NB4 (cell line): ENCODE data around the gene AFAP1.
A peak's percentile ranks its signal among the peaks of the same experiment; 100 is the strongest.

Experiments used
- DNase-seq: peaks from one replicate; pipeline ENCODE4 v3.0.0; 2010; ENCODE audit warnings: low read depth
- H3K4me3 ChIP-seq: one replicate; pipeline ENCODE4 v1.5.1; 2011; ENCODE audit warnings: mild to moderate bottlenecking, low read depth, low read length, moderate library complexity
- CTCF ChIP-seq: IDR thresholded peaks from one replicate; pipeline ENCODE4 v1.5.1; 2012; ENCODE audit warnings: low read depth, low read length
- MAX ChIP-seq: IDR thresholded peaks from 2 replicates; pipeline ENCODE4 v1.6.1; 2011; ENCODE audit warnings: low read depth, low read length
- MYC ChIP-seq: IDR thresholded peaks from 2 replicates; pipeline ENCODE4 v1.6.1; 2011; ENCODE audit warnings: low read depth, low read length
- POLR2A ChIP-seq: IDR thresholded peaks from 2 replicates; pipeline ENCODE4 v1.6.1; 2011; ENCODE audit warnings: mild to moderate bottlenecking; ENCODE audit not compliant: insufficient read length; ENCODE audit errors: extremely low read depth

Gene AFAP1

GRCh38 chr4:7798178-7798995, 141.3 kb downstream of the AFAP1 start:
- no peak overlapping the region for H3K4me3 ChIP-seq
- TF ChIP-seq POLR2A: no peak
- no peak for TF ChIP-seq CTCF
- TF ChIP-seq MAX: no peak
- no peak for TF ChIP-seq MYC
- DNase-seq: peak; percentile 17

- no peak for TF ChIP-seq MYC
- TF ChIP-seq MAX: no peak
- no peak for TF ChIP-seq CTCF
- TF ChIP-seq POLR2A: no peak
- no peak overlapping the region for H3K4me3 ChIP-seq
- DNase-seq: no peak
These were observed 142.3 kb downstream of the AFAP1 start for GRCh38 chr4:7797330-7797729.

GRCh38 chr4:7795983-7796382, 143.7 kb downstream of the AFAP1 start:
- TF ChIP-seq POLR2A (no peak), MAX (no peak), CTCF (no peak), MYC (no peak)
- no peak overlapping the region for H3K4me3 ChIP-seq
- no peak for DNase-seq

GRCh38 chr4:7793186-7793585, 146.5 kb downstream of the AFAP1 start:
- DNase-seq: no peak
- TF ChIP-seq MAX (no peak), CTCF (no peak), POLR2A (no peak), MYC (no peak)
- no peak overlapping the region for H3K4me3 ChIP-seq

- TF ChIP-seq POLR2A (no peak), CTCF (no peak), MAX (no peak), MYC (no peak)
- no peak overlapping the region for H3K4me3 ChIP-seq
- DNase-seq: no peak
These were observed 147.0 kb downstream of the AFAP1 start for GRCh38 chr4:7792616-7793015.

- no peak for TF ChIP-seq MAX
- no peak for TF ChIP-seq MYC
- TF ChIP-seq CTCF: no peak
- no peak for TF ChIP-seq POLR2A
- H3K4me3 ChIP-seq: no peak overlapping the region
These were observed 148.7 kb downstream of the AFAP1 start for GRCh38 chr4:7790999-7791398.

More at GRCh38 chr4:7790999-7791398, 148.7 kb downstream of the AFAP1 start:
- DNase-seq: no peak
